ENCODE measurements around the gene APP. TPM values are rescaled to one million over a fixed set of nuclear protein-coding genes. Genes with fewer than 3 reads are reported as not detected.

Gene APP
- total RNA-seq, 2 experiments from 2014 or later = 0.55 TPM; not detected in 1

GRCh38 chr21:25857308-25858074, 313.1 kb downstream of the APP start:
- intact Hi-C loops (cut with micrococcal nuclease; ENCODE audit: unreplicated experiment) = no loop called here
- H3K4me1 ChIP-seq (ENCODE audit: insufficient read depth, low read length, poor library complexity, severe bottlenecking) = no peaks in the 10 kb centered on the region
- ChIA-PET CTCF (ENCODE audit: unreplicated experiment) (no interaction called here), POLR2A (interaction anchor here (0.6 to 0.8 kb wide), 2 partner anchors 19 to 146 kb away, joined by 3 to 4 read pairs; no protein-coding TSS in a partner anchor)
- H3K4me3 ChIP-seq (ENCODE audit: low read depth, low read length, poor library complexity, severe bottlenecking) = no peak overlapping the region
- BruUV-seq (replicated peaks) = no TSS peak
- no peak overlapping the region for H3K4me2 ChIP-seq (ENCODE audit: low read length)
- H3K79me2 ChIP-seq (ENCODE audit: insufficient read depth, low read depth, low read length) = no peaks in the 10 kb centered on the region
- no peak for DNase-seq (ENCODE audit: low spot score)
- no peak overlapping the region for H3K27ac ChIP-seq (ENCODE audit: low read depth, low read length, poor library complexity, severe bottlenecking)
- H2AFZ ChIP-seq (ENCODE audit: low read length) = no peak overlapping the region
- no peaks in the 10 kb centered on the region for H3K9me3 ChIP-seq (ENCODE audit: low read length)
- no peaks in the 10 kb centered on the region for H4K20me1 ChIP-seq (ENCODE audit: insufficient read depth, low read length)
- H3K9me2 ChIP-seq (ENCODE audit: insufficient read depth, low read length) = no peaks in the 10 kb centered on the region
- H3K36me3 ChIP-seq (ENCODE audit: insufficient read depth, low read length) = no peaks in the 10 kb centered on the region
- TF ChIP-seq, protein P1, sequence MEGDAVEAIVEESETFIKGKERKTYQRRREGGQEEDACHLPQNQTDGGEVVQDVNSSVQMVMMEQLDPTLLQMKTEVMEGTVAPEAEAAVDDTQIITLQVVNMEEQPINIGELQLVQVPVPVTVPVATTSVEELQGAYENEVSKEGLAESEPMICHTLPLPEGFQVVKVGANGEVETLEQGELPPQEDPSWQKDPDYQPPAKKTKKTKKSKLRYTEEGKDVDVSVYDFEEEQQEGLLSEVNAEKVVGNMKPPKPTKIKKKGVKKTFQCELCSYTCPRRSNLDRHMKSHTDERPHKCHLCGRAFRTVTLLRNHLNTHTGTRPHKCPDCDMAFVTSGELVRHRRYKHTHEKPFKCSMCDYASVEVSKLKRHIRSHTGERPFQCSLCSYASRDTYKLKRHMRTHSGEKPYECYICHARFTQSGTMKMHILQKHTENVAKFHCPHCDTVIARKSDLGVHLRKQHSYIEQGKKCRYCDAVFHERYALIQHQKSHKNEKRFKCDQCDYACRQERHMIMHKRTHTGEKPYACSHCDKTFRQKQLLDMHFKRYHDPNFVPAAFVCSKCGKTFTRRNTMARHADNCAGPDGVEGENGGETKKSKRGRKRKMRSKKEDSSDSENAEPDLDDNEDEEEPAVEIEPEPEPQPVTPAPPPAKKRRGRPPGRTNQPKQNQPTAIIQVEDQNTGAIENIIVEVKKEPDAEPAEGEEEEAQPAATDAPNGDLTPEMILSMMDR (conservative IDR thresholded peaks at IDR 0.05; ENCODE audit: low read length) = no peak
- no peak for TF ChIP-seq EZH2phosphoT487 (IDR thresholded peaks at IDR 0.05; ENCODE audit: borderline replicate concordance, low read depth, low read length)

DNA sequence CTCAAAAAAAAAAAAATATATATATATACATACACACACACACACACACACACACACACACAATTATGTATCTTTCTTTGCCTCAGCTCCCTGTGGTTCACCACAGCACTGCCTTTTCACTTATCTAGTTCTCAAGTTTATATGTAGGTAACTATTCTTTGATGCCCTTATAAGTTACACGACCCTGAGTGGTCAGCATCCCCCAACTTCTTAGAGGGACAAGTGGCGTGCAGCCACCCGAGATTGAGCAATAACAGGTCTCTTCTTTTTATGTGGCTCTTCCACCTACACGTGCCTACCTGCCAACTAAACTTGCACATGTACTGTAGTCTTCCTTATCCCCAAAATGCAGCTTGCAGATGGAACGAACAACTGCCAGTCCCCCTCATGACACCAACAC, 315.0 kb downstream of the APP start:
- ChIA-PET CTCF (ENCODE audit: unreplicated experiment) (no interaction called here), POLR2A (no interaction called here)
- Histone ChIP-seq H3K79me2 (ENCODE audit: insufficient read depth, low read depth, low read length) (no peaks in the 10 kb centered on the region), H3K4me3 (ENCODE audit: low read depth, low read length, poor library complexity, severe bottlenecking) (no peak overlapping the region), H3K9me2 (ENCODE audit: insufficient read depth, low read length) (no peaks in the 10 kb centered on the region), H3K36me3 (ENCODE audit: insufficient read depth, low read length) (no peaks in the 10 kb centered on the region), H2AFZ (ENCODE audit: low read length) (no peak overlapping the region), H3K4me1 (ENCODE audit: insufficient read depth, low read length, poor library complexity, severe bottlenecking) (no peaks in the 10 kb centered on the region), H3K27ac (ENCODE audit: low read depth, low read length, poor library complexity, severe bottlenecking) (no peak overlapping the region), H3K9me3 (ENCODE audit: low read length) (no peaks in the 10 kb centered on the region), H3K4me2 (ENCODE audit: low read length) (no peak overlapping the region), H4K20me1 (ENCODE audit: insufficient read depth, low read length) (no peaks in the 10 kb centered on the region)
- no peak for DNase-seq (ENCODE audit: low spot score)
- BruUV-seq (replicated peaks) = no TSS peak
- TF ChIP-seq, protein P1 (conservative IDR thresholded peaks at IDR 0.05; ENCODE audit: low read length) = no peak
- TF ChIP-seq EZH2phosphoT487 (IDR thresholded peaks at IDR 0.05; ENCODE audit: borderline replicate concordance, low read depth, low read length) = no peak
- intact Hi-C loops (cut with micrococcal nuclease; ENCODE audit: unreplicated experiment) = no loop called here

DNA sequence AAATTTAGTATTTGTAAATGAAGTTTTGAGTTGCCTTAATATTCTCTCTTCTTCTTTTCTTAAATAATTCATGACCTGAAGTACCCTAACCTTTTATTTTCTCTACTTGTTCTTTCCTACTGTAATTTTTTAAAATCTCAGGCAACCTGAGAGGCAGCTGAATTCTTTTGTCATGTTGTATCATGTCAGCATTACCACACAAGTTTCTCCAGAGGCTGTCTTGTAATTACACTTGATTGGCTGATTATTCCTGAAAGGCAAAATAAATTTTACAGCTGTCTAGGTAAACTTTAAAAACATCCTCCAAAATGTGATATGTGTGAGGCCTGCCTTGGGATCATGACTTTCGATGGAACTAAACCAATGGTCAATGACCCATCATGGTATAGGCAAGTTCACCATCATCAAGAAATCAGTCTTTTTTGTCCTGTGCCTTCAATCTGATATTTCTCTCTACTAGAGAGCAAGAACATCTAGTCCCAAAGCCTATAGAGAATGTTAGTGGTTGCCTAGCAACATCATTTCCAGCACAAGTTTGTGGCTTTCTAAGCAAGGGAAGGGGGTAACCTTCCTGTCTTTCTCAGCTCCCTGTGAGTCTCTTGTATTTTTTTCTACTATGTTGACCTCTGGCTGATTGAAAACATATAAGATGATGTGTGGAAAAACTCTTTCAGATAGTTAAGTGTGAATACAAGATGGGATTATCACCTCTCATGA, 320.3 kb downstream of the APP start:
- intact Hi-C loops (cut with micrococcal nuclease; ENCODE audit: unreplicated experiment) = no loop called here
- Histone ChIP-seq H3K4me3 (ENCODE audit: low read depth, low read length, poor library complexity, severe bottlenecking) (no peak overlapping the region), H3K36me3 (ENCODE audit: insufficient read depth, low read length) (no peaks in the 10 kb centered on the region), H3K4me1 (ENCODE audit: insufficient read depth, low read length, poor library complexity, severe bottlenecking) (no peaks in the 10 kb centered on the region), H2AFZ (ENCODE audit: low read length) (no peak overlapping the region), H3K9me2 (ENCODE audit: insufficient read depth, low read length) (no peaks in the 10 kb centered on the region), H4K20me1 (ENCODE audit: insufficient read depth, low read length) (no peaks in the 10 kb centered on the region), H3K79me2 (ENCODE audit: insufficient read depth, low read depth, low read length) (no peaks in the 10 kb centered on the region), H3K4me2 (ENCODE audit: low read length) (no peak overlapping the region), H3K27ac (ENCODE audit: low read depth, low read length, poor library complexity, severe bottlenecking) (no peak overlapping the region), H3K9me3 (ENCODE audit: low read length) (no peaks in the 10 kb centered on the region)
- BruUV-seq (replicated peaks) = no TSS peak
- CTCF ChIA-PET (ENCODE audit: unreplicated experiment) = no interaction called here
- no peak for DNase-seq (ENCODE audit: low spot score)
- TF ChIP-seq EZH2phosphoT487 (IDR thresholded peaks at IDR 0.05; ENCODE audit: borderline replicate concordance, low read depth, low read length) = no peak
- TF ChIP-seq, protein P1 (conservative IDR thresholded peaks at IDR 0.05; ENCODE audit: low read length) = no peak
- POLR2A ChIA-PET = interaction anchor here (0.6 to 0.7 kb wide), 3 partner anchors 43 to 184 kb away, joined by 3 read pairs; no protein-coding TSS in a partner anchor
